H1 (cell line): ENCODE results near the gene SLC38A1. TPM values are rescaled to one million over a fixed set of nuclear protein-coding genes. Genes with fewer than 3 reads are reported as not detected.

Experiments
- CTCF ChIA-PET: fragments of 300-600 bp; sonication (Branson Sonifier 250); formaldehyde crosslinking; loops from one replicate; lab custom pipeline; 2021; ENCODE audit not compliant: partially characterized antibody; lab: Charles Lee
- POLR2A ChIA-PET: fragments of 300-600 bp; sonication (Branson Sonifier 250); formaldehyde crosslinking; loops from one replicate; lab custom pipeline; 2021; ENCODE audit warnings: inconsistent platforms; ENCODE audit not compliant: partially characterized antibody; lab: Charles Lee
- DNase-seq, 2 experiments: peaks; one replicate each; pipeline versions ENCODE4 v3.0.0 to v3.0.0-alpha.2; 2010 to 2022; ENCODE audit warnings: low spot score in 2 of 2, low read depth in 1 of 2, mixed read lengths in 1 of 2
- FAIRE-seq: peaks from 2 replicates; lab custom pipeline; 2011; peaks lifted over from hg19 to GRCh38; lab: Jason Lieb, UNC
- H2AFZ ChIP-seq: 2 replicates; pipeline ENCODE4 v1.8.1; 2012; ENCODE audit warnings: low read length, inconsistent platforms
- H2AK5ac ChIP-seq: 2 replicates; pipeline ENCODE4 v1.6.1; 2013; ENCODE audit warnings: low read depth, low read length
- H2BK120ac ChIP-seq: replicated peaks from 2 replicates; pipeline ENCODE3; 2013; ENCODE audit warnings: low read depth, low read length, inconsistent platforms
- H2BK12ac ChIP-seq: 2 replicates; pipeline ENCODE4 v1.6.1; 2013; ENCODE audit warnings: low read depth, low read length
- H2BK15ac ChIP-seq: 2 replicates; pipeline ENCODE4 v1.6.1; 2013; ENCODE audit warnings: low read length
- H2BK20ac ChIP-seq: 2 replicates; pipeline ENCODE4 v1.6.1; 2013; ENCODE audit warnings: low read length
- H2BK5ac ChIP-seq: 2 replicates; pipeline ENCODE4 v1.6.1; 2013; ENCODE audit warnings: low read depth, low read length
- H3K14ac ChIP-seq: 2 replicates; pipeline ENCODE4 v1.6.1; 2013; ENCODE audit warnings: inconsistent platforms; ENCODE audit not compliant: insufficient read length
- H3K18ac ChIP-seq: 2 replicates; pipeline ENCODE4 v1.6.1; 2013; ENCODE audit warnings: low read length; ENCODE audit errors: extremely low read depth
- H3K23ac ChIP-seq: 2 replicates; pipeline ENCODE4 v1.6.1; 2013; ENCODE audit warnings: inconsistent platforms; ENCODE audit not compliant: insufficient read length
- H3K23me2 ChIP-seq: 2 replicates; pipeline ENCODE4 v1.6.1; 2013; ENCODE audit warnings: low read depth, low read length
- H3K27ac ChIP-seq: 2 replicates; pipeline ENCODE4 v1.6.1; 2011; ENCODE audit warnings: low read depth, low read length, inconsistent platforms
- H3K27me3 ChIP-seq, 4 experiments: replicated peaks in 1 of 4; 1 replicate in 1 of 4; 2 replicates in 3 of 4; pipeline versions ENCODE4 v1.6.1 to v1.8.1; 2011 to 2013; ENCODE audit warnings: low read length in 3 of 4, mild to moderate bottlenecking in 3 of 4, inconsistent platforms in 2 of 4, mixed read lengths in 2 of 4, moderate library complexity in 1 of 4; ENCODE audit not compliant: control insufficient read depth in 3 of 4, insufficient read depth in 3 of 4; ENCODE audit errors: extremely low read depth in 1 of 4
- H3K36me3 ChIP-seq, 4 experiments: 2 replicates each; pipeline versions ENCODE4 v1.6.1 to v1.8.1; 2011 to 2013; ENCODE audit warnings: mild to moderate bottlenecking in 4 of 4, low read length in 3 of 4, moderate library complexity in 2 of 4, control low read depth in 1 of 4, inconsistent platforms in 1 of 4; ENCODE audit not compliant: insufficient read depth in 4 of 4, control insufficient read depth in 2 of 4
- H3K4ac ChIP-seq: replicated peaks from 2 replicates; pipeline ENCODE3; 2013; ENCODE audit warnings: low read length, low read depth, mixed read lengths, inconsistent platforms; ENCODE audit not compliant: insufficient read length
- H3K4me1 ChIP-seq, 4 experiments: replicated peaks in 1 of 4; 1 replicate in 1 of 4; 2 replicates in 3 of 4; pipeline versions ENCODE4 v1.6.1 to v1.8.1; 2011 to 2013; ENCODE audit warnings: low read length in 3 of 4, inconsistent platforms in 2 of 4, mixed read lengths in 1 of 4; ENCODE audit not compliant: insufficient read depth in 4 of 4, control insufficient read depth in 3 of 4
- H3K4me2 ChIP-seq, 2 experiments: 2 replicates each; pipeline versions ENCODE4 v1.6.1 to v1.8.1; 2011 to 2013; ENCODE audit warnings: low read depth in 2 of 2, low read length in 2 of 2, control low read depth in 1 of 2, inconsistent platforms in 1 of 2, mild to moderate bottlenecking in 1 of 2; ENCODE audit not compliant: insufficient read depth in 1 of 2
- H3K4me3 ChIP-seq, 4 experiments: fragments of 200-600, 300-600 bp in 1 of 4; sonication (generic), shearing (Covaris generic), sonication (Bioruptor Twin) in 1 of 4; 2 replicates each; pipeline versions ENCODE4 v1.5.1 to v1.8.1; 2011 to 2016; ENCODE audit warnings: low read length in 4 of 4, low read depth in 3 of 4, control low read depth in 2 of 4, inconsistent platforms in 2 of 4, mild to moderate bottlenecking in 2 of 4, mixed read lengths in 1 of 4, moderate library complexity in 1 of 4; ENCODE audit not compliant: insufficient read depth in 2 of 4; ENCODE audit errors: extremely low read depth in 1 of 4
- H3K56ac ChIP-seq: replicated peaks from 2 replicates; pipeline ENCODE3; 2013; ENCODE audit warnings: low read depth, mild to moderate bottlenecking, mixed read lengths, low read length, inconsistent platforms; ENCODE audit not compliant: insufficient read length
- H3K79me1 ChIP-seq: 2 replicates; pipeline ENCODE4 v1.6.1; 2013; ENCODE audit warnings: low read depth, low read length, control low read depth
- H3K79me2 ChIP-seq, 2 experiments: 2 replicates each; pipeline versions ENCODE4 v1.6.1 to v1.8.1; 2012 to 2013; ENCODE audit warnings: low read length in 2 of 2, mild to moderate bottlenecking in 2 of 2, inconsistent platforms in 1 of 2; ENCODE audit not compliant: insufficient read depth in 2 of 2, control insufficient read depth in 1 of 2
- H3K9ac ChIP-seq, 4 experiments: replicated peaks in 1 of 4; 1 replicate in 1 of 4; 2 replicates in 3 of 4; pipeline versions ENCODE4 v1.6.1 to v1.8.1; 2011 to 2013; ENCODE audit warnings: low read depth in 3 of 4, low read length in 3 of 4, control low read depth in 2 of 4, mild to moderate bottlenecking in 2 of 4, moderate library complexity in 2 of 4, inconsistent platforms in 1 of 4; ENCODE audit errors: extremely low read depth in 1 of 4
- H3K9me3 ChIP-seq, 2 experiments: 2 replicates each; pipeline versions ENCODE4 v1.6.1 to v1.8.1; 2012 to 2013; ENCODE audit warnings: mild to moderate bottlenecking in 2 of 2, moderate library complexity in 2 of 2, control low read depth in 1 of 2, inconsistent platforms in 1 of 2, low read depth in 1 of 2, low read length in 1 of 2, mixed read lengths in 1 of 2; ENCODE audit not compliant: insufficient read depth in 2 of 2
- H4K20me1 ChIP-seq, 2 experiments: replicated peaks in 1 of 2; 2 replicates each; pipeline versions ENCODE3 to v1.8.1; 2011 to 2013; ENCODE audit warnings: inconsistent platforms in 2 of 2, low read length in 2 of 2, mild to moderate bottlenecking in 1 of 2; ENCODE audit not compliant: insufficient read depth in 2 of 2, control insufficient read depth in 1 of 2
- H4K5ac ChIP-seq: 2 replicates; pipeline ENCODE4 v1.6.1; 2013; ENCODE audit warnings: low read length, low read depth, mixed read lengths, inconsistent platforms; ENCODE audit not compliant: insufficient read length
- H4K8ac ChIP-seq: 2 replicates; pipeline ENCODE4 v1.8.0; 2013; ENCODE audit warnings: mild to moderate bottlenecking, moderate library complexity, low read length, inconsistent platforms; ENCODE audit not compliant: insufficient read depth; ENCODE audit errors: extremely low read depth
- H4K91ac ChIP-seq: replicated peaks from 2 replicates; pipeline ENCODE3; 2013; ENCODE audit warnings: low read length, mixed read lengths, inconsistent platforms; ENCODE audit not compliant: insufficient read length
- CTCF ChIP-seq, 3 experiments: IDR thresholded peaks; 1 replicate in 2 of 3; 2 replicates in 1 of 3; pipeline versions ENCODE4 v1.5.1 to v1.6.1; 2011; ENCODE audit warnings: low read length in 3 of 3, mild to moderate bottlenecking in 3 of 3, inconsistent platforms in 2 of 3, low read depth in 1 of 3, moderate library complexity in 1 of 3; ENCODE audit not compliant: insufficient read depth in 1 of 3; ENCODE audit errors: control extremely low read depth in 1 of 3
- JUN ChIP-seq: IDR thresholded peaks from 2 replicates; pipeline ENCODE4 v1.6.1; 2011; ENCODE audit warnings: low read depth, mild to moderate bottlenecking, improper control_type of control experiment, low read length
- POLR2A ChIP-seq, 2 experiments: IDR thresholded peaks; 1 replicate in 1 of 2; 2 replicates in 1 of 2; pipeline ENCODE4 v1.6.1; 2011; ENCODE audit warnings: low read depth in 2 of 2, low read length in 2 of 2, mild to moderate bottlenecking in 2 of 2; ENCODE audit errors: control extremely low read depth in 1 of 2
- POLR2AphosphoS5 ChIP-seq: IDR thresholded peaks from 2 replicates; pipeline ENCODE4 v1.6.1; 2011; ENCODE audit warnings: low read depth, low read length
- TEAD4 ChIP-seq: IDR thresholded peaks from 2 replicates; pipeline ENCODE4 v1.6.1; 2012; ENCODE audit warnings: low read depth, low read length, inconsistent platforms, mixed read lengths
- USF2 ChIP-seq: IDR thresholded peaks from 2 replicates; pipeline ENCODE4 v1.6.1; 2011; ENCODE audit warnings: low read length, improper control_type of control experiment
- WGBS, 2 experiments: shearing (Covaris generic) in 1 of 2; methylation state at CpG; one replicate each; pipeline versions ENCODE4 v1.1.6 to v1.1.7; 2013 to 2015; ENCODE audit warnings: low lambda C conversion rate in 2 of 2, mixed read lengths in 2 of 2, inconsistent platforms in 1 of 2, low coverage in 1 of 2, missing lambda C conversion rate in 1 of 2; ENCODE audit not compliant: insufficient replicate concordance in 2 of 2, insufficient coverage in 1 of 2, insufficient read length in 1 of 2; ENCODE audit errors: extremely low coverage in 1 of 2, missing lambda C conversion rate in 1 of 2; 5-methylcytosine and 5-hydroxymethylcytosine counted together
- polyA plus RNA-seq, 7 experiments: library from polyadenylated mRNA; depleted of rRNA in 3 of 7; stranded (reverse) in 5 of 7; unstranded in 2 of 7; fragments of >200 nt in 5 of 7; fragments of 200-250 nt in 2 of 7; gene quantifications; 1 replicate in 5 of 7; 2 replicates in 1 of 7; 4 replicates in 1 of 7; pipeline versions ENCODE4 v1.2.1 to v1.2.3, GENCODE V29; 2011 to 2013; ENCODE audit warnings: missing spikeins in 2 of 7, mixed read lengths in 2 of 7
- total RNA-seq: library from RNA; stranded (reverse); fragmentation: NEBNext Ultra II Directional; extraction: Animal tissue kit (Norgen Biotek cat#: 25700); gene quantifications from 2 replicates; pipeline ENCODE4 v1.2.1, GENCODE V29; 2021

The SLC38A1 gene
- total and polyA plus RNA-seq, 2 of the 8 experiments (the other 6 are each of a cell fraction or from before 2014, with no cell fraction given), result 83.4 to 242 TPM

- Histone ChIP-seq H2BK20ac (no peak overlapping the region), H2AK5ac (no peak overlapping the region), H3K56ac (no peak overlapping the region), H3K23ac (no peak overlapping the region), H3K9me3 (no peaks in the 10 kb centered on the region), H4K8ac (no peak overlapping the region), H4K5ac (no peak overlapping the region), H3K4me3 (peak overlapping the region in 2 of 4 experiments; percentile 0 to 41; a peak in 2 of 8 replicates), H2BK120ac (no peak overlapping the region), H3K79me1 (no peaks in the 10 kb centered on the region; the same call in 1 of the 2 replicates), H3K4ac (no peak overlapping the region), H2BK12ac (no peak overlapping the region), H4K20me1 (peaks cover 30 to 43% of the 10 kb centered on the region in 2 experiments), H4K91ac (no peak overlapping the region), H3K36me3 (no peaks in the 10 kb centered on the region; a peak in 1 of 8 replicates), H3K27ac (no peak overlapping the region), H3K4me1 (peaks cover 16 to 37% (median 29%) of the 10 kb centered on the region in 4 experiments), H3K79me2 (peaks cover 91 to 100% of the 10 kb centered on the region in 2 experiments), H3K14ac (no peak overlapping the region), H2AFZ (no peak overlapping the region), H3K4me2 (peak overlapping the region; percentile 44 to 72; a peak in 3 of 4 replicates), H2BK15ac (no peak overlapping the region), H3K27me3 (no peaks in the 10 kb centered on the region), H3K23me2 (peaks cover 9% of the 10 kb centered on the region), H3K9ac (no peak overlapping the region), H2BK5ac (no peak overlapping the region), H3K18ac (no peak overlapping the region)
- WGBS, 2 experiments, result 64% methylated on average over 6 of the region's 6 CpGs; no CpG with 5 or more reads in 1 of the 2 experiments
- CTCF ChIA-PET, result interaction anchor here (1.0 to 2.1 kb wide), 7 partner anchors 9 to 132 kb away, joined by 3 to 10 read pairs (median 5); no protein-coding TSS in a partner anchor
- POLR2A ChIA-PET, result interaction anchor here (0.6 to 11.4 kb wide), 12 partner anchors 6 to 108 kb away, joined by 3 to 198 read pairs (median 3); partner anchors contain the start of gene SLC38A1
- FAIRE-seq (no peak), DNase-seq (no peak)
- peak; percentile 79 for TF ChIP-seq TEAD4
- TF ChIP-seq POLR2AphosphoS5, result peak; percentile 20; the same call in 1 of the 2 replicates
- no peak for TF ChIP-seq USF2
- TF ChIP-seq CTCF (IDR thresholded peaks at IDR 0.05; ENCODE audit: control extremely low read depth in 1 of 3, insufficient read depth in 1 of 3, low read depth in 1 of 3, low read length in 3 of 3), result peak in 1 of 3 experiments; percentile 29; a peak in 2 of 4 replicates
- TF ChIP-seq JUN, result no peak
- peak in 1 of 2 experiments; percentile 32; a peak in 1 of 3 replicates for TF ChIP-seq POLR2A (IDR thresholded peaks at IDR 0.05; ENCODE audit: control extremely low read depth in 1 of 2, low read depth in 2 of 2, low read length in 2 of 2)
Observed at GRCh38 chr12:46263140-46264016, 5.5 kb downstream of the SLC38A1 start.
